Activated CD8-positive, alpha-beta T cell treated with anti-CD3 and anti-CD28 coated beads for 36 hours (primary cell): ENCODE data around the gene P3H4. TPM values are rescaled to one million over a fixed set of nuclear protein-coding genes. Genes with fewer than 3 reads are reported as not detected.

Experiments
- ATAC-seq: fragments of 200-7000 bp; cut with Tn5 transposase; one replicate; pipeline ENCODE4 v1.10.0; 2021; ENCODE audit warnings: mild to moderate bottlenecking, moderate library complexity
- CTCF ChIA-PET: fragments of 350-600 bp; sonication (Branson Sonifier 250); formaldehyde crosslinking; loops from one replicate; lab custom pipeline; 2021; ENCODE audit warnings: antibody characterized with exemption; lab: Charles Lee
- POLR2A ChIA-PET: fragments of 350-600 bp; sonication (Branson Sonifier 250); formaldehyde crosslinking; loops from one replicate; lab custom pipeline; 2021; ENCODE audit warnings: antibody characterized with exemption; lab: Charles Lee
- DNase-seq: peaks from one replicate; pipeline ENCODE4 v3.0.0-alpha.2; 2020
- H3K27ac Mint-ChIP-seq: one replicate; pipeline ENCODE4 v1.8.0; 2021; ENCODE audit warnings: mild to moderate bottlenecking, mixed read lengths
- H3K27me3 Mint-ChIP-seq: one replicate; pipeline ENCODE4 v1.8.0; 2021; ENCODE audit warnings: mixed read lengths
- H3K36me3 Mint-ChIP-seq: one replicate; pipeline ENCODE4 v1.8.0; 2021; ENCODE audit warnings: low read depth, mixed read lengths
- H3K4me1 Mint-ChIP-seq: one replicate; pipeline ENCODE4 v1.8.0; 2021; ENCODE audit warnings: low read depth, mixed read lengths
- H3K4me3 Mint-ChIP-seq: one replicate; pipeline ENCODE4 v1.8.0; 2021; ENCODE audit warnings: mild to moderate bottlenecking, moderate library complexity, mixed read lengths
- H3K9me3 Mint-ChIP-seq: one replicate; pipeline ENCODE4 v1.8.0; 2021; ENCODE audit warnings: mixed read lengths
- intact Hi-C: fragments of 100-400 bp; cut with micrococcal nuclease; formaldehyde crosslinking; loops from one replicate; pipeline ENCODE4 v1.10.0; 2022
- total RNA-seq, 2 experiments: library from RNA; stranded (reverse); gene quantifications; one replicate each; pipeline ENCODE4 v1.2.3, GENCODE V29; 2021
- TF ChIP-seq, protein P1 (sequence below): fragments of 200-600 bp; IDR thresholded peaks from one replicate; pipeline ENCODE4 v1.8.0; 2022; ENCODE audit warnings: antibody characterized with exemption, mild to moderate bottlenecking

The P3H4 gene
- total RNA-seq, 2 experiments from 2014 or later: 2.6 to 3.2 TPM

DNA sequence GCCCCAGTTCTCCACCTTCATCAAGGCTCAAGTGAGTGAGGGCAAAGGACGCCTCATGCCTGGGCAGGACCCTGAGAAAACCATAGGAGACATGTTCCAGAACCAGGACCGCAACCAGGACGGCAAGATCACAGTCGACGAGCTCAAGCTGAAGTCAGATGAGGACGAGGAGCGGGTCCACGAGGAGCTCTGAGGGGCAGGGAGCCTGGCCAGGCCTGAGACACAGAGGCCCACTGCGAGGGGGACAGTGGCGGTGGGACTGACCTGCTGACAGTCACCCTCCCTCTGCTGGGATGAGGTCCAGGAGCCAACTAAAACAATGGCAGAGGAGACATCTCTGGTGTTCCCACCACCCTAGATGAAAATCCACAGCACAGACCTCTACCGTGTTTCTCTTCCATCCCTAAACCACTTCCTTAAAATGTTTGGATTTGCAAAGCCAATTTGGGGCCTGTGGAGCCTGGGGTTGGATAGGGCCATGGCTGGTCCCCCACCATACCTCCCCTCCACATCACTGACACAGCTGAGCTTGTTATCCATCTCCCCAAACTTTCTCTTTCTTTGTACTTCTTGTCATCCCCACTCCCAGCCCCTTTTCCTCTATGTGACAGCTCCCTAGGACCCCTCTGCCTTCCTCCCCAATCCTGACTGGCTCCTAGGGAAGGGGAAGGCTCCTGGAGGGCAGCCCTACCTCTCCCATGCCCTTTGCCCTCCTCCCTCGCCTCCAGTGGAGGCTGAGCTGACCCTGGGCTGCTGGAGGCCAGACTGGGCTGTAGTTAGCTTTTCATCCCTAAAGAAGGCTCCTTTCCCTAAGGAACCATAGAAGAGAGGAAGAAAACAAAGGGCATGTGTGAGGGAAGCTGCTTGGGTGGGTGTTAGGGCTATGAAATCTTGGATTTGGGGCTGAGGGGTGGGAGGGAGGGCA, 10.7 kb upstream of the P3H4 start:
- DNase-seq (no peak), ATAC-seq (no peak)
- intact Hi-C loops: no loop called here
- TF ChIP-seq, protein P1, sequence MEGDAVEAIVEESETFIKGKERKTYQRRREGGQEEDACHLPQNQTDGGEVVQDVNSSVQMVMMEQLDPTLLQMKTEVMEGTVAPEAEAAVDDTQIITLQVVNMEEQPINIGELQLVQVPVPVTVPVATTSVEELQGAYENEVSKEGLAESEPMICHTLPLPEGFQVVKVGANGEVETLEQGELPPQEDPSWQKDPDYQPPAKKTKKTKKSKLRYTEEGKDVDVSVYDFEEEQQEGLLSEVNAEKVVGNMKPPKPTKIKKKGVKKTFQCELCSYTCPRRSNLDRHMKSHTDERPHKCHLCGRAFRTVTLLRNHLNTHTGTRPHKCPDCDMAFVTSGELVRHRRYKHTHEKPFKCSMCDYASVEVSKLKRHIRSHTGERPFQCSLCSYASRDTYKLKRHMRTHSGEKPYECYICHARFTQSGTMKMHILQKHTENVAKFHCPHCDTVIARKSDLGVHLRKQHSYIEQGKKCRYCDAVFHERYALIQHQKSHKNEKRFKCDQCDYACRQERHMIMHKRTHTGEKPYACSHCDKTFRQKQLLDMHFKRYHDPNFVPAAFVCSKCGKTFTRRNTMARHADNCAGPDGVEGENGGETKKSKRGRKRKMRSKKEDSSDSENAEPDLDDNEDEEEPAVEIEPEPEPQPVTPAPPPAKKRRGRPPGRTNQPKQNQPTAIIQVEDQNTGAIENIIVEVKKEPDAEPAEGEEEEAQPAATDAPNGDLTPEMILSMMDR: no peak
- Mint-ChIP-seq H3K4me3 (no peak overlapping the region), H3K27me3 (no peaks in the 10 kb centered on the region), H3K36me3 (peaks cover 2% of the 10 kb centered on the region), H3K9me3 (no peaks in the 10 kb centered on the region), H3K27ac (no peak overlapping the region), H3K4me1 (no peaks in the 10 kb centered on the region)
- ChIA-PET POLR2A (interaction anchor here (0.6 to 2.1 kb wide), 2 partner anchors 11 to 141 kb away, joined by 4 to 5 read pairs; no protein-coding TSS in a partner anchor), CTCF (interaction anchor here (0.7 to 0.9 kb wide), 2 partner anchors 11 to 42 kb away, joined by 3 read pairs; partner anchors contain the start of genes KLHL11 and P3H4)

GRCh38 chr17:41821776-41822175, 10.0 kb upstream of the P3H4 start:
- DNase-seq (no peak), ATAC-seq (no peak)
- Mint-ChIP-seq H3K27me3 (no peaks in the 10 kb centered on the region), H3K4me1 (no peaks in the 10 kb centered on the region), H3K9me3 (no peaks in the 10 kb centered on the region), H3K36me3 (no peaks in the 10 kb centered on the region), H3K27ac (no peak overlapping the region), H3K4me3 (no peak overlapping the region)
- POLR2A ChIA-PET: interaction anchor here (2.1 kb wide), 1 partner anchor 11 kb away, joined by 5 read pairs; no protein-coding TSS in a partner anchor
- intact Hi-C loops: no loop called here
- TF ChIP-seq, protein P1: no peak
- CTCF ChIA-PET: no interaction called here

DNA sequence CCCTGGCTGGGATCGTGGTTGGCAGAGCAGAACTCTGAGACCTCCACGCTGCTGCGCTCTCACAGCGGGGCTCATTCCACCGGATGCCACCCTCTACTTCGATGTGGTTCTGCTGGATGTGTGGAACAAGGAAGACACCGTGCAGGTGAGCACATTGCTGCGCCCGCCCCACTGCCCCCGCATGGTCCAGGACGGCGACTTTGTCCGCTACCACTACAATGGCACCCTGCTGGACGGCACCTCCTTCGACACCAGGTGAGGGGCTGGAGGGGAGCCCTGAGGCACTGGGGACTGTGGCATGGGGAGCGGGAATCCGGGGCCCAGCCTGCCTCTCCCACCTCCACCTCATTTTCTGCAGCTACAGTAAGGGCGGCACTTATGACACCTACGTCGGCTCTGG, 6.3 kb upstream of the P3H4 start:
- intact Hi-C loops: no loop called here
- DNase-seq (no peak), ATAC-seq (no peak)
- Mint-ChIP-seq H3K4me1 (peaks cover 3% of the 10 kb centered on the region), H3K4me3 (no peak overlapping the region), H3K36me3 (no peaks in the 10 kb centered on the region), H3K27me3 (peaks cover 2% of the 10 kb centered on the region), H3K27ac (no peak overlapping the region), H3K9me3 (no peaks in the 10 kb centered on the region)
- POLR2A ChIA-PET: no interaction called here
- TF ChIP-seq, protein P1: no peak
- CTCF ChIA-PET: no interaction called here

DNA sequence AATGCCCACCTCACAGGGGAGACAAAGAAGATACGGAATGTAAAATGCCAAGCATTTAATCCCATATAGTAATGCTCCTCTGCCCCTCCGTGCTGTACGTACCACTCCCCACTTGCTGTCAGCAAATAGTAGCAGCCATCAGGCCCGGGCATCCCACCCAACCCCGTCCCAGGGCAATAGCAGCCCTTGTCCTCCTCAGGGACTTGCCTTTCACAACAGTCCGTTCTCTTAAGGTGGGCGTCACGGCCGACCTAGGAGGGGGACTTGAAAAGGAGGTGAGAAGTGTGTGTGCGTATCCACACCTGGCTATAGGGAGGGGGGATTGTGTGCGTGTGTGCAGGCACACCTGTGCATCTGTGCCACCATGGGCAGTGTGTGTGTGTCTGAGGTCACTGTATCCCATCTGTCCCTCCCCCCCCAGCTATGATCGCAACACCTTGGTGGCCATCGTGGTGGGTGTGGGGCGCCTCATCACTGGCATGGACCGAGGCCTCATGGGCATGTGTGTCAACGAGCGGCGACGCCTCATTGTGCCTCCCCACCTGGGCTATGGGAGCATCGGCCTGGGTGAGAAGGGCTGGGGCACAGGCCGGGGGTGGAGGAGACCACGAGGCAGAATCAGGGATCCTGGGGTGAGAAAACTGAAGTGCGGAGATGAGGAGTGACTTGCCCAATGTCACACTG, 5.0 kb upstream of the P3H4 start:
- CTCF ChIA-PET: no interaction called here
- H3K4me3 Mint-ChIP-seq: no peak overlapping the region
- POLR2A ChIA-PET: no interaction called here
- DNase-seq (no peak), ATAC-seq (no peak)
- no peak overlapping the region for H3K27ac Mint-ChIP-seq
- H3K27me3 Mint-ChIP-seq: peaks cover 5% of the 10 kb centered on the region
- no peaks in the 10 kb centered on the region for H3K9me3 Mint-ChIP-seq
- TF ChIP-seq, protein P1: no peak
- no peaks in the 10 kb centered on the region for H3K36me3 Mint-ChIP-seq
- H3K4me1 Mint-ChIP-seq: peaks cover 8% of the 10 kb centered on the region
- intact Hi-C loops: no loop called here
